Renal cortex interstitium (tissue), 15 donors: ENCODE measurements around the gene BIRC6. TPM values are rescaled to one million over a fixed set of nuclear protein-coding genes. Genes with fewer than 3 reads are reported as not detected.
"Not testable (repeated sequence)": the region's sequence is repeated elsewhere in the genome, so short reads cannot be mapped to it uniquely, and the experiment has no call there.

Source experiments
- DNase-seq, 11 donors: peaks; one replicate each; pipeline ENCODE4 v3.0.0-alpha.2; 2013; ENCODE audit warnings: low read depth in 9 of 11, low spot score in 4 of 11; ENCODE audit errors: extremely low read depth in 1 of 11
- long read RNA-seq, 16 experiments: transcript quantifications; one replicate each; lab custom pipeline, GENCODE V29; 2026
- polyA plus RNA-seq, 3 donors: library from polyadenylated mRNA; unstranded; fragments of 120-200 nt; gene quantifications; one replicate each; pipeline ENCODE4 v1.2.1, GENCODE V29; 2013; ENCODE audit not compliant: insufficient read length in 3 of 3

Gene BIRC6, protein sequence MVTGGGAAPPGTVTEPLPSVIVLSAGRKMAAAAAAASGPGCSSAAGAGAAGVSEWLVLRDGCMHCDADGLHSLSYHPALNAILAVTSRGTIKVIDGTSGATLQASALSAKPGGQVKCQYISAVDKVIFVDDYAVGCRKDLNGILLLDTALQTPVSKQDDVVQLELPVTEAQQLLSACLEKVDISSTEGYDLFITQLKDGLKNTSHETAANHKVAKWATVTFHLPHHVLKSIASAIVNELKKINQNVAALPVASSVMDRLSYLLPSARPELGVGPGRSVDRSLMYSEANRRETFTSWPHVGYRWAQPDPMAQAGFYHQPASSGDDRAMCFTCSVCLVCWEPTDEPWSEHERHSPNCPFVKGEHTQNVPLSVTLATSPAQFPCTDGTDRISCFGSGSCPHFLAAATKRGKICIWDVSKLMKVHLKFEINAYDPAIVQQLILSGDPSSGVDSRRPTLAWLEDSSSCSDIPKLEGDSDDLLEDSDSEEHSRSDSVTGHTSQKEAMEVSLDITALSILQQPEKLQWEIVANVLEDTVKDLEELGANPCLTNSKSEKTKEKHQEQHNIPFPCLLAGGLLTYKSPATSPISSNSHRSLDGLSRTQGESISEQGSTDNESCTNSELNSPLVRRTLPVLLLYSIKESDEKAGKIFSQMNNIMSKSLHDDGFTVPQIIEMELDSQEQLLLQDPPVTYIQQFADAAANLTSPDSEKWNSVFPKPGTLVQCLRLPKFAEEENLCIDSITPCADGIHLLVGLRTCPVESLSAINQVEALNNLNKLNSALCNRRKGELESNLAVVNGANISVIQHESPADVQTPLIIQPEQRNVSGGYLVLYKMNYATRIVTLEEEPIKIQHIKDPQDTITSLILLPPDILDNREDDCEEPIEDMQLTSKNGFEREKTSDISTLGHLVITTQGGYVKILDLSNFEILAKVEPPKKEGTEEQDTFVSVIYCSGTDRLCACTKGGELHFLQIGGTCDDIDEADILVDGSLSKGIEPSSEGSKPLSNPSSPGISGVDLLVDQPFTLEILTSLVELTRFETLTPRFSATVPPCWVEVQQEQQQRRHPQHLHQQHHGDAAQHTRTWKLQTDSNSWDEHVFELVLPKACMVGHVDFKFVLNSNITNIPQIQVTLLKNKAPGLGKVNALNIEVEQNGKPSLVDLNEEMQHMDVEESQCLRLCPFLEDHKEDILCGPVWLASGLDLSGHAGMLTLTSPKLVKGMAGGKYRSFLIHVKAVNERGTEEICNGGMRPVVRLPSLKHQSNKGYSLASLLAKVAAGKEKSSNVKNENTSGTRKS (N-terminal part only)
- 10 to 100 TPM; 69.2 to 79.0 (median 78.8) TPM for polyA plus RNA-seq
- long read RNA-seq, donor 1 = 0 reads
- long read RNA-seq, donor 2 = 0 reads
- long read RNA-seq, donor 3, partial matches to known transcripts = 5 of 6 reads
- long read RNA-seq, donor 3, other reads (novel, unspliced or antisense) = 0 of 6 reads
- long read RNA-seq, donor 4, partial matches to known transcripts = 24 of 24 reads
- long read RNA-seq, donor 4, other reads (novel, unspliced or antisense) = 0 of 24 reads
- long read RNA-seq, donor 5 = 0 reads
- long read RNA-seq, donor 6, partial matches to known transcripts = 0 of 2 reads
- long read RNA-seq, donor 6, other reads (novel, unspliced or antisense) = 0 of 2 reads
- long read RNA-seq, donor 7, partial matches to known transcripts = 25 of 25 reads
- long read RNA-seq, donor 7, other reads (novel, unspliced or antisense) = 0 of 25 reads
- long read RNA-seq, donor 8, partial matches to known transcripts = 11 of 11 reads
- long read RNA-seq, donor 8, other reads (novel, unspliced or antisense) = 0 of 11 reads
- long read RNA-seq, donor 9, partial matches to known transcripts = 0 of 1 reads
- long read RNA-seq, donor 9, other reads (novel, unspliced or antisense) = 0 of 1 reads
- long read RNA-seq, donor 10, partial matches to known transcripts = 27 of 28 reads
- long read RNA-seq, donor 10, other reads (novel, unspliced or antisense) = 0 of 28 reads
- long read RNA-seq, donor 11 = 0 reads
- long read RNA-seq, donor 12, partial matches to known transcripts = 14 of 16 reads
- long read RNA-seq, donor 12, other reads (novel, unspliced or antisense) = 0 of 16 reads
- long read RNA-seq, donor 13, partial matches to known transcripts = 7 of 7 reads
- long read RNA-seq, donor 13, other reads (novel, unspliced or antisense) = 0 of 7 reads
- long read RNA-seq, donor 14 = 0 reads
- long read RNA-seq, donor 15 = 0 reads
- long read RNA-seq, donor 16, partial matches to known transcripts = 76 of 76 reads
- long read RNA-seq, donor 16, other reads (novel, unspliced or antisense) = 0 of 76 reads

- peak; percentile 83 to 96 (median 94) for DNase-seq
Observed at GRCh38 chr2:32356681-32357317, at the start of gene BIRC6. Gene BIRC6, plus strand, starts transcription at chr2:32357023. Its CDS starts 139 bp downstream, at chr2:32357162.

DNA sequence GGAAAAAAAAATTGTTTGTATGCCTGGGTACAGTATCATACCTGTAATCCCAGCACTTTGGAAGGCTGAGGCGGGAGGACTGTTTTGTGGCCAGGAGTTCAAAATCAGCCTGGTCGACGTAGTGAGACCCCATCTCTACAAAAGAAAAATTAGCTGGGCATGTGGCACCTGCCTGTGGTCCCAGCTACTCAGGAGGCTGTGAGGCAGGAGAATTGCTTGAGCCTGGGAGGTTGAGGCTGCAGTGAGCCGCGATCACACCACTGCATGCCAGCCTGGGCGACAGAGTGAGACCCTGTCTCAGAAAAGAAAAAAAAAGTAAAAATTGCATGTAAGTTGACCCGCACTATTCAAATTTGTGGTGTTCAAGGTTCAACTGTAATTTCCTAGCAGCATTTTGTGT lies 46.2 kb upstream of the BIRC6 start:
- DNase-seq = no peak

GRCh38 chr2:32314886-32315285 lies 41.9 kb upstream of the BIRC6 start:
- no peak for DNase-seq

DNA sequence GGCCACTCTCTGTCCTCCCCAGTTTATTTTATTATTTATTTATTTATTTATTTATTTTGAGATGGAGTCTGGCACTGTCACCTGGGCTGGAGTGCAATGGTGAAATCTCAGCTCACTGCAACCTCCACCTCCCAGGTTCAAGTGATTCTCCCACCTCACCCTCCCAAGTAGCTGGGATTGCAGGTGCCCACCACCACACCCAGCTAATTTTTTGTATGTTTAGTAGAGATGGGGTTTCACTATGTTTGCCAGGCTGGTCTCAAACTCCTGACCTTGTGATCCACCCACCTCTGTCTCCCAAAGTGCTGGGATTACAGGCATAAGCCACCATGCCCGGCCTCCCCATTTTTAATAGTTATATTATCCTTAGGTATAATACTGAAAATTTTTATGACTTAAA lies 28.1 kb upstream of the BIRC6 start:
- DNase-seq = not testable (repeated sequence)

- not testable (repeated sequence) for DNase-seq
Observed at GRCh38 chr2:32329180-32329980, 27.4 kb upstream of the BIRC6 start.

DNA sequence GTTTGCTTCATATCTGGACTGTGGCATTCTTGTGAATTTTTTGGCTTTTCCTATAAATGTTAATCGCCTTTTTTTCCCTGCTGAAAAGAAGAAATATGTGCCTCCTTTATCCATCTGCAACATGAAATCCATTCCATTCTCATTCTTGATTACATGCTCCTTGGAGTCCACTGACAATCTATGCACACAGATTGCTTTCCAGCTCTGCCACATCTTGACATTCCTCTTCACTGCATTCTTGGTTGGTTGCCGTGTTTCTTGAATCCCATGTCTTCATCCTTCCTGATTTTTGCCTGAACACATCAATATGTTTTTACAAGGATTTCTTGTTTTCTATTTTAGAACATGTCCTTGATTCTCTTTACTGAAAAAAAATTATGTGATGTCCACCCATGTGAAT lies 26.7 kb upstream of the BIRC6 start:
- no peak for DNase-seq

DNA sequence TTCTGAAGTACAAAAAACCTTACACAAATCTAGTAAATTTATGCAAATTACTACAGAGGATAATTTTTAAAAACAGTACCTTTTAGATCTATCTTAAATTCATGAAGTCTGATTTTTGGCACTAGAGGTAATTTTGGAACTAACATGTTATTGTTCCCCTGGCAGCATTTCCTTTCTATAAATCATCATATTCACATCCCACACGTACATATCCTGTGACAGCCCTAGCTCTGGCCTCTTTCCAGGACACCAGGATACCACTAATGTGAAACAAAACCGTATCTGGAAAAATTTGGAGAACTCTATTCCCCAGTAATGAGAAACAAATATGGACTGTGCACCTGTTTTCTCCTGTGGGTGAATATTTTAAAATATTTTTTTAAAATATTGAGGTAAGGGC lies 14.0 kb upstream of the BIRC6 start:
- peak in 3 of 11 donors; percentile 7 to 31 (median 16) for DNase-seq

DNA sequence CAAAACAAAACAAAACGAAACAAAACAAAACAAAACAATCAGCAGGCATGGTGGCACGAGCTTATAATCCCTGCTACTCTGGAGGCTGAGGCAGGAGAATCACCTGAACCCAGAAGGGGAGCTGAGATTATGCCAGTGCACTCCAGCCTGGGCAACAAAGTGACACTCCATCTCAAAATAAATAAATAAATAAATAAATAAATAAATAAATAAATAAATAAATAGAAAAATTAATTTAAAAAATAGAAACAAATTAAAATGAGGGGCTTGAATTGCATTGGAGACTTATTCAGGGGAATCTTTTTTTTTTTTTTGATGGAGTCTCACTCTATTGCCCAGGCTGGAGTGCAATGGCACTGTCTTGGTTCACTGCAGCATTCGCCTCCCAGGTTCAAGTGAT lies 6.0 kb upstream of the BIRC6 start:
- not testable (repeated sequence) for DNase-seq

- DNase-seq = peak in 1 of 11 donors; percentile 31
Observed at GRCh38 chr2:32355976-32356680, 695 bp upstream of the BIRC6 start.

DNA sequence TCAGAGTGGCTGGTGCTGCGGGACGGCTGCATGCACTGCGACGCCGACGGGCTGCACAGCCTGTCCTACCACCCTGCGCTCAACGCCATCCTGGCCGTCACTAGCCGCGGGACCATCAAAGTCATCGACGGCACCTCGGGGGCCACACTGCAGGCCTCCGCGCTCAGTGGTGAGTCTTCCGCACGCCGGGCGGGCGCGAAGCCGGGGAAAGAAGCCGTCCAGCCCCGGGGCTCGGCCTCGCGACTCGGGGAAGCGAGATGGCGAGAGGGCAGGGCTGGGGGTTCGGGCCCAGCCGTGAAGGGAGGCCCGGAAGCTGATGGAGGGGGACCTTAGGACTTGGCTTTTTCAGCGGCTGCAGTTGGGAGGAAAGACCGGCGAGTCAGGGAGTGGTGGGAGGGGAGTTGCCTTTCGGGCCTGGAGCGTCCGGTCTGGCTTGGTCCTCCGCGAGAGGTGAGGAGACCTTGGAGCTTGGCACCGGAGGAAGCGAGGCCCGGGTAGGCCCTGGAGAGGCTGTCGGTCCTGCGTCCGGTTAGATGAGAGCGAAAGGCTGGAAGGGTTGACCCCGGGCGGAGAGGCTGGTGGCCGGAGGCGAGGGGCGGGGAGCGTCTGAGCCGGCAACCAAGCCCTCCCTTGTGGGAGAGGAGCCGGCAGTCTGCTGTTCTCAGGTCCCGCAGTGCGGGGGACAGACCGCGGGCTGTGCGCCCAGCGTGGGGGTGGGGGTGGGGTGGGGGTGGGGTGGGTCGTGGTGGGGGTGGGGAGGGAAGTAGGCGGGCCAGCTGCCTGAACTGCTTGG lies 691 bp downstream of the BIRC6 start:
- DNase-seq = peak in 9 of 11 donors; percentile 14 to 45 (median 27)

- DNase-seq = peak in 5 of 11 donors; percentile 4 to 14 (median 10)
Observed at GRCh38 chr2:32358111-32358482, 1.3 kb downstream of the BIRC6 start.

DNA sequence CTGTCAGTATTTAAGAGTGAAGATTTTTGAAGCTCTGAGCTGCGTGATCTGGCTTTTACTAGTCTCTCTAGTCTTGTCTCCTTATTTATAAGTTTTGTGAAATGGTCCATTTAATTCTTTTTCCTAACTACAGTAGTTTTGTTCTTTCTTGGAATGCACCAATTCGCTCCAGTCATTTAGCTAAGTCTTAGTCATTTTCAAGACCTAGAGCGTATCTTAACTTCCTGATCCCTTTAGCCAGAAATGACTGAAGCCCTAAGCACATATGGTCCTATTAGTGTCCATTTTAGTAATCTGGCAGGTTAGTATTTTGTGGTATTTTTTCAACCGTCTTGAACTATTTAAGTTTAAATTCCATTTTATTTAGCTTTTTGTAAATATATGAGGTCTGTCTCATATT lies 3.6 kb downstream of the BIRC6 start:
- no peak for DNase-seq

DNA sequence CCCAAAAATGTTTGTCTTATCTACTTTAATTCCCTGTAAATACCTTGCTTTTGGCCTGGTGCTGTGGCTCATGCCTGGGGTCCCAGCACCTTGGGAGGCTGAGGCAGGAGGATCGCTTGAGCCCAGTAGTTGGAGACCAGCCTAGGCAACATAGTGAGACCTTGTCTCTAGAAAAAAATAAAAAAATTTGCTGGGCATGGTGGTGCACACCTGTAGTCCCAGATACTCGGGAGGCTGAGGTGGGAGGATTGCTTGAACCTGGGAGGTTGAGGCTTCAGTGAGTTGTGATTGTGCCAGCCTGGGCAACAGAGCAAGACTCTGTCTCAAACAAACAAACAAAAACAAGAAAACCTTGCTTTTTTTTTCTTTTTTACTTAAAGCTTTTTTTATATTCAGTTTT lies 6.2 kb downstream of the BIRC6 start:
- not testable (repeated sequence) for DNase-seq

GRCh38 chr2:32363597-32363996 lies 6.8 kb downstream of the BIRC6 start:
- DNase-seq = no peak
